NOMO-1 (cell line): ENCODE measurements around the gene NSMCE3.

Experiments
- DNase-seq, 2 experiments: peaks; one replicate each; lab custom pipeline; 2025; ENCODE audit not compliant: unreplicated experiment in 2 of 2; lab: John Stamatoyannopoulos, UW

NSMCE3 gene

GRCh38 chr15:29269485-29270168, at the start of gene NSMCE3:
Gene NSMCE3 (minus strand): TSS chr15:29269822. CDS start chr15:29269705, 117 bp downstream.
- peak; percentile 91 to 94 for DNase-seq

GRCh38 chr15:29316422-29316821, 46.8 kb upstream of the NSMCE3 start:
- peak in 1 of 2 experiments; percentile 22 for DNase-seq

- DNase-seq: no peak
Observed at GRCh38 chr15:29312387-29312786, 42.8 kb upstream of the NSMCE3 start.

- DNase-seq: no peak
Observed at GRCh38 chr15:29311696-29312095, 42.1 kb upstream of the NSMCE3 start.

- DNase-seq: peak in 1 of 2 experiments; percentile 5
Observed at GRCh38 chr15:29309139-29309538, 39.5 kb upstream of the NSMCE3 start.

GRCh38 chr15:29308299-29308698, 38.7 kb upstream of the NSMCE3 start:
- no peak for DNase-seq

- DNase-seq: no peak
Observed at GRCh38 chr15:29305556-29305955, 35.9 kb upstream of the NSMCE3 start.

GRCh38 chr15:29302871-29303270, 33.2 kb upstream of the NSMCE3 start:
- DNase-seq: no peak

- no peak for DNase-seq
Observed at GRCh38 chr15:29299784-29300183, 30.2 kb upstream of the NSMCE3 start.

- DNase-seq: no peak
Observed at GRCh38 chr15:29299331-29299730, 29.7 kb upstream of the NSMCE3 start.

GRCh38 chr15:29294732-29295325, 25.2 kb upstream of the NSMCE3 start:
- no peak for DNase-seq

GRCh38 chr15:29291067-29291845, 21.6 kb upstream of the NSMCE3 start:
- no peak for DNase-seq

GRCh38 chr15:29289173-29289572, 19.6 kb upstream of the NSMCE3 start:
- no peak for DNase-seq

GRCh38 chr15:29285386-29285785, 15.8 kb upstream of the NSMCE3 start:
- no peak for DNase-seq

GRCh38 chr15:29283381-29283780, 13.8 kb upstream of the NSMCE3 start:
- no peak for DNase-seq

- no peak for DNase-seq
Observed at GRCh38 chr15:29280514-29280913, 10.9 kb upstream of the NSMCE3 start.

- no peak for DNase-seq
Observed at GRCh38 chr15:29278436-29279105, 8.9 kb upstream of the NSMCE3 start.

- DNase-seq: no peak
Observed at GRCh38 chr15:29276366-29276765, 6.7 kb upstream of the NSMCE3 start.

- DNase-seq: no peak
Observed at GRCh38 chr15:29275855-29276254, 6.2 kb upstream of the NSMCE3 start.

- no peak for DNase-seq
Observed at GRCh38 chr15:29274946-29275345, 5.3 kb upstream of the NSMCE3 start.

- no peak for DNase-seq
Observed at GRCh38 chr15:29272219-29272618, 2.6 kb upstream of the NSMCE3 start.
